ENCODE measurements around the gene TGFBR2.

Gene TGFBR2

DNA sequence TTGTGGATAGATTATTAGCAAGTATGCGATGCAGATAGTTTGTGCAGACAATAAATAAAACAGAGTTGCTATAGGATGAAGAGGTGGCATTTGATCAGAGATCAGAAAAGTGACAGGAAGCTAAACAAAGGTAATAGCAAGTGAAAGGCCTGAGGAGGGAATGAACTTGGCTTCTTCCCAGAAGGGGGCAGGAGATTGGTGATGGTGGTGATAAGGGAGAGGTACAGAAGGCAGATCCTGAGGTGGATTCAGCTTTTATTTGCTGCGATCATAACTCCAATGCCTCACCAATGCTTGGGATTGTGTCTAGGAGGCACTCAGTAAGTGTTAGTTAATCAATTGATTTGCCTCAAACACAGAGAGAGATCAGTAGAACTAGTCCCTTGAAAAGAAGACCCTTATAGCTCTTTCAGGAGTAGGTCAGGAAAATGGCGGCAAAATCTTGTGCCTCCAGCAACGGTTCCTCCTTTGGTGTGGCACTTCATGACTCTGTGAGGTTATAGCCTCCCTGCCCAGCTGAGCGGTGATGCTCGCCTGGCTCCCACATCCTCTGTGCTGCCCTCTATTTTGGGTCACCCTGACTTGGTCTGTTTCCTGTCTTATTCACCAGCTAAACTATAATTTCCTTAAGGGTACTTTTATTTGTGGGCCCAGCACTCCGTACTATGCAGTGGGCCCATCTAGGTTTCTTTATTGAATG, 37.5 kb downstream of the TGFBR2 start:
- TF ChIP-seq SPI1 (IDR thresholded peaks at IDR 0.05; ENCODE audit: borderline replicate concordance, low read depth) = no peak
- no peak for TF ChIP-seq POLR2AphosphoS5 (IDR thresholded peaks at IDR 0.05; ENCODE audit: low read depth)
- TF ChIP-seq, protein P1, sequence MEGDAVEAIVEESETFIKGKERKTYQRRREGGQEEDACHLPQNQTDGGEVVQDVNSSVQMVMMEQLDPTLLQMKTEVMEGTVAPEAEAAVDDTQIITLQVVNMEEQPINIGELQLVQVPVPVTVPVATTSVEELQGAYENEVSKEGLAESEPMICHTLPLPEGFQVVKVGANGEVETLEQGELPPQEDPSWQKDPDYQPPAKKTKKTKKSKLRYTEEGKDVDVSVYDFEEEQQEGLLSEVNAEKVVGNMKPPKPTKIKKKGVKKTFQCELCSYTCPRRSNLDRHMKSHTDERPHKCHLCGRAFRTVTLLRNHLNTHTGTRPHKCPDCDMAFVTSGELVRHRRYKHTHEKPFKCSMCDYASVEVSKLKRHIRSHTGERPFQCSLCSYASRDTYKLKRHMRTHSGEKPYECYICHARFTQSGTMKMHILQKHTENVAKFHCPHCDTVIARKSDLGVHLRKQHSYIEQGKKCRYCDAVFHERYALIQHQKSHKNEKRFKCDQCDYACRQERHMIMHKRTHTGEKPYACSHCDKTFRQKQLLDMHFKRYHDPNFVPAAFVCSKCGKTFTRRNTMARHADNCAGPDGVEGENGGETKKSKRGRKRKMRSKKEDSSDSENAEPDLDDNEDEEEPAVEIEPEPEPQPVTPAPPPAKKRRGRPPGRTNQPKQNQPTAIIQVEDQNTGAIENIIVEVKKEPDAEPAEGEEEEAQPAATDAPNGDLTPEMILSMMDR (IDR thresholded peaks at IDR 0.05; ENCODE audit: insufficient read depth, low read length) = no peak
- TF ChIP-seq, protein P2, sequence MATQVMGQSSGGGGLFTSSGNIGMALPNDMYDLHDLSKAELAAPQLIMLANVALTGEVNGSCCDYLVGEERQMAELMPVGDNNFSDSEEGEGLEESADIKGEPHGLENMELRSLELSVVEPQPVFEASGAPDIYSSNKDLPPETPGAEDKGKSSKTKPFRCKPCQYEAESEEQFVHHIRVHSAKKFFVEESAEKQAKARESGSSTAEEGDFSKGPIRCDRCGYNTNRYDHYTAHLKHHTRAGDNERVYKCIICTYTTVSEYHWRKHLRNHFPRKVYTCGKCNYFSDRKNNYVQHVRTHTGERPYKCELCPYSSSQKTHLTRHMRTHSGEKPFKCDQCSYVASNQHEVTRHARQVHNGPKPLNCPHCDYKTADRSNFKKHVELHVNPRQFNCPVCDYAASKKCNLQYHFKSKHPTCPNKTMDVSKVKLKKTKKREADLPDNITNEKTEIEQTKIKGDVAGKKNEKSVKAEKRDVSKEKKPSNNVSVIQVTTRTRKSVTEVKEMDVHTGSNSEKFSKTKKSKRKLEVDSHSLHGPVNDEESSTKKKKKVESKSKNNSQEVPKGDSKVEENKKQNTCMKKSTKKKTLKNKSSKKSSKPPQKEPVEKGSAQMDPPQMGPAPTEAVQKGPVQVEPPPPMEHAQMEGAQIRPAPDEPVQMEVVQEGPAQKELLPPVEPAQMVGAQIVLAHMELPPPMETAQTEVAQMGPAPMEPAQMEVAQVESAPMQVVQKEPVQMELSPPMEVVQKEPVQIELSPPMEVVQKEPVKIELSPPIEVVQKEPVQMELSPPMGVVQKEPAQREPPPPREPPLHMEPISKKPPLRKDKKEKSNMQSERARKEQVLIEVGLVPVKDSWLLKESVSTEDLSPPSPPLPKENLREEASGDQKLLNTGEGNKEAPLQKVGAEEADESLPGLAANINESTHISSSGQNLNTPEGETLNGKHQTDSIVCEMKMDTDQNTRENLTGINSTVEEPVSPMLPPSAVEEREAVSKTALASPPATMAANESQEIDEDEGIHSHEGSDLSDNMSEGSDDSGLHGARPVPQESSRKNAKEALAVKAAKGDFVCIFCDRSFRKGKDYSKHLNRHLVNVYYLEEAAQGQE (IDR thresholded peaks at IDR 0.05; ENCODE audit: insufficient replicate concordance, low read depth) = no peak
- no peak for TF ChIP-seq GABPA (IDR thresholded peaks at IDR 0.05; ENCODE audit: low read depth)
- no peak for DNase-seq (ENCODE audit: low read depth in 1 of 2, low spot score in 1 of 2)
- no peak overlapping the region for H3K4me3 ChIP-seq (replicated peaks; ENCODE audit: insufficient read depth, low read length)
- H3K27ac ChIP-seq (replicated peaks) = peak overlapping the region; percentile 78
- no peaks in the 10 kb centered on the region for H3K27me3 ChIP-seq (ENCODE audit: insufficient read depth, poor library complexity, severe bottlenecking)

DNA sequence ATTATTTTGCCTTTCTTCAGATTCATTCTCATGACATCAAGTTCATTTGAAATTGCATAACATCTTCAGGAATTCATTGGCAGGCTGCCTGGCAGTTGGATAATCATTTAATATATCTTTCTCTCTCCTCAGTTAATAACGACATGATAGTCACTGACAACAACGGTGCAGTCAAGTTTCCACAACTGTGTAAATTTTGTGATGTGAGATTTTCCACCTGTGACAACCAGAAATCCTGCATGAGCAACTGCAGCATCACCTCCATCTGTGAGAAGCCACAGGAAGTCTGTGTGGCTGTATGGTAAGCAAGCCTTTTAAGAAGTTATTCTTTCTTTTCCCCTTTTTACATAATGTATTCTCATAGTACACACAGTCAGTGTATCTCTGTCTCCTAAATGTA, 38.2 kb downstream of the TGFBR2 start:
- peak in 1 of 2 experiments; percentile 57 for DNase-seq (ENCODE audit: low read depth in 1 of 2, low spot score in 1 of 2)
- peak overlapping the region; percentile 78 for H3K27ac ChIP-seq (replicated peaks)

DNA sequence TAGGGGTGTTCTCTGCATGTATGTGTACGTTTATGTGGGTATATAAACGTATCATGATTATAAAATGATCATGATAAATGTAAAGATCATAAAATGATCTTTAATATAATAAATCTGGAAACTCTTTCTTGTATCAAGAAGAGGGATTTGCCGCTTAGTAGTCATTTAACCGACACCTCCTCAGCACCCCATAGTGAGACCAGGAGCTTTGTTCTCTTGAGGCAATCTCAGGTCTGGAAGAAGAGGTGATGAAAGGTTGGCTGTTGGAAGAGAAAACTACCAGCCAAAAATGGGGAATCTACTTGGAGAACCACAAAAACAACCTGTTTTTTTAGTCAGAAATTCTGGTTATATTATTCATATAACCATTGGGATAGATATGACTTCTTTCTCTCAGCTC, 38.7 kb downstream of the TGFBR2 start:
- H3K4me3 ChIP-seq (replicated peaks; ENCODE audit: insufficient read depth, low read length) = no peak overlapping the region
- H3K27me3 ChIP-seq (ENCODE audit: insufficient read depth, poor library complexity, severe bottlenecking) = no peaks in the 10 kb centered on the region
- peak overlapping the region; percentile 78 for H3K27ac ChIP-seq (replicated peaks)
- no peak for TF ChIP-seq POLR2AphosphoS5 (IDR thresholded peaks at IDR 0.05; ENCODE audit: low read depth)
- TF ChIP-seq GABPA (IDR thresholded peaks at IDR 0.05; ENCODE audit: low read depth) = no peak
- TF ChIP-seq, protein P1 (IDR thresholded peaks at IDR 0.05; ENCODE audit: insufficient read depth, low read length) = no peak
- no peak for TF ChIP-seq SPI1 (IDR thresholded peaks at IDR 0.05; ENCODE audit: borderline replicate concordance, low read depth)
- TF ChIP-seq, protein P2 (IDR thresholded peaks at IDR 0.05; ENCODE audit: insufficient replicate concordance, low read depth) = no peak
- DNase-seq (ENCODE audit: low read depth in 1 of 2, low spot score in 1 of 2) = no peak

More for the DNA sequence above, 38.2 kb downstream of the TGFBR2 start:
- H3K27me3 ChIP-seq (ENCODE audit: insufficient read depth, poor library complexity, severe bottlenecking) = no peaks in the 10 kb centered on the region
- peak; percentile 69; the same call in 1 of the 2 replicates for TF ChIP-seq SPI1 (IDR thresholded peaks at IDR 0.05; ENCODE audit: borderline replicate concordance, low read depth)
- TF ChIP-seq GABPA (IDR thresholded peaks at IDR 0.05; ENCODE audit: low read depth) = no peak
- TF ChIP-seq, protein P1 (IDR thresholded peaks at IDR 0.05; ENCODE audit: insufficient read depth, low read length) = no peak
- peak; percentile 81 for TF ChIP-seq POLR2AphosphoS5 (IDR thresholded peaks at IDR 0.05; ENCODE audit: low read depth)
- TF ChIP-seq, protein P2 (IDR thresholded peaks at IDR 0.05; ENCODE audit: insufficient replicate concordance, low read depth) = peak; percentile 29
- H3K4me3 ChIP-seq (replicated peaks; ENCODE audit: insufficient read depth, low read length) = no peak overlapping the region

Measured in HL-60 (cell line).